Stimulated activated CD4-positive, alpha-beta T cell treated with anti-CD3 and anti-CD28 coated beads, TNF-alpha, amount 100 ng/mL, for 48 hours (primary cell): ENCODE data around the gene SART3.
"Not testable (repeated sequence)": the region's sequence is repeated elsewhere in the genome, so short reads cannot be mapped to it uniquely, and the experiment has no call there.

Experiments
- DNase-seq, 3 donors: peaks; one replicate each; pipeline ENCODE4 v3.0.0-alpha.2; 2020; ENCODE audit warnings: low read depth in 3 of 3

The SART3 gene

GRCh38 chr12:108518716-108519496, 42.1 kb downstream of the SART3 start:
- no peak for DNase-seq

DNA sequence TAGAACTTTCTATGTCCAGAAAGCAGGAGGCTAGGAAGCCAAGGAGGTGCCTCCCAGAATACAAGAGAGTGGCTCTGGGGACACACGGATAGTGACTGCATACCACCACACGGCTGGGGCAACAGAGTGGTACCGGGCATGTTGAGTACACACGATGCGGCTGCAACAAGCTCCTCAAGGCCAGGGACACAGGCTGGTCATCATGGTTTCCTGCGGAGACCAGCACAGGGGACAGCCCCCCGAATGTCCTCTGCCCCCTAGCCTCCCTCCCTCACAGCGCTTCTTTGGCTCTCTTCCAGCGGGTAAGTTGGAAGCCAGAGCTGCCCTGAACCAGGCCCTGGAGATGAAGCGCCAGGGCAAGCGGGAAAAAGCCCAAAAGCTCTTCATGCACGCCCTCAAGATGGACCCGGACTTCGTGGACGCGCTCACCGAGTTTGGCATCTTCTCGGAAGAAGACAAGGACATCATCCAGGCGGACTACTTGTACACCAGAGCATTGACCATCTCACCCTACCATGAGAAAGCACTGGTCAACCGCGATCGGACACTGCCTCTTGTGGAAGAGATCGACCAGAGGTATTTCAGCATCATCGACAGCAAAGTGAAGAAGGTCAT, 42.8 kb downstream of the SART3 start:
- DNase-seq: no peak

GRCh38 chr12:108517288-108518100, 43.5 kb downstream of the SART3 start:
- no peak for DNase-seq

DNA sequence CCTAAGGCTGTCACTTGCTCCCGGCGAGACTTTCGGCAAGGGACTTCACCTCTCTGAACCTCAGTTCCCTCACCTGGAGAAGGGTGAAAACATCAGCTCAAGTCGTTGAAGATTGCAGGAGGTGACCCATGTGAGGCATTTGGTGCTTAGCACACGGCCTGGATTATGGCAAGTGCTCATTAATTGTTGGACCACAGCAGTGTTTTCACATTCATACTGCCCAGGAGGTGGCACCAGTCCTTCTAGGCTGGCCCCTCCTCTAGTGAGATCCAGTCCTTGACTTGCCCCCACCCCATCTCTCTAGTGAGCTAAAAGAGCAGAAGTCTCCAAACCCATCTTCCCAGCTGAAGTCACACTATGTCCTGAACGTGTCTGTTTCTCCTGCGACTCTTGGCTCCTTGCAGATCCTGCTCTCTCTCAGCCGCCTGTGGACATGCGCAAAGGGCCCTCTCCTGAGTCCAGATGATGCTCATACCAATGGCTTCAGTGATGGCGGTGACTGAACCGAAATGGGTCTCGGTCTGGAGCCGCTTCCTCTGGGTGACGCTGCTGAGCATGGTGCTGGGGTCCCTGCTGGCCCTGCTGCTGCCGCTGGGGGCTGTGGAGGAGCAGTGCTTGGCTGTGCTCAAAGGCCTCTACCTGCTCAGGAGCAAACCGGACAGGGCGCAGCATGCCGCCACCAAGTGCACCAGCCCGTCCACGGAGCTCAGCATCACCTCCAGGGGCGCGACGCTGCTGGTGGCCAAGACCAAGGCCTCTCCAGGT, 44.3 kb downstream of the SART3 start:
- DNase-seq: no peak

DNA sequence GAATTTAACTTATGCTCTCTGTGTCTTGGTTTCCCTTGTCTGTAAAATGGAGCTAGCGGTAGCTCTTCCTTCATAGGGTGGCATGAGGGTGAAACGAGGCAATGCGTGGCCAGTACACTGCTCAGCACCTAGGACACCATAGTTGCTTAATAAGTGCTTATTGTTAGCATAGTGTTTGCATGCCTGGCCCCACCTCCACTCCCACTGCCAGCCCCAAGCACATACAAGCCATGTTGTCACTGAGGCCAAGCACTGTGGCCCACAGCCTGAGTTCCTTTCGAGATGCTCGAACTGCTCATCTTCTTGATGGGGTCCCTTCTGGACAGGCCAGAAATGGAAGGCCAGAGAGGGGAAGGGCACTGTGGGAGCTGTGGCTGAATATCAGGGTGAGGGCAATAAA, 45.1 kb downstream of the SART3 start:
- DNase-seq: no peak

DNA sequence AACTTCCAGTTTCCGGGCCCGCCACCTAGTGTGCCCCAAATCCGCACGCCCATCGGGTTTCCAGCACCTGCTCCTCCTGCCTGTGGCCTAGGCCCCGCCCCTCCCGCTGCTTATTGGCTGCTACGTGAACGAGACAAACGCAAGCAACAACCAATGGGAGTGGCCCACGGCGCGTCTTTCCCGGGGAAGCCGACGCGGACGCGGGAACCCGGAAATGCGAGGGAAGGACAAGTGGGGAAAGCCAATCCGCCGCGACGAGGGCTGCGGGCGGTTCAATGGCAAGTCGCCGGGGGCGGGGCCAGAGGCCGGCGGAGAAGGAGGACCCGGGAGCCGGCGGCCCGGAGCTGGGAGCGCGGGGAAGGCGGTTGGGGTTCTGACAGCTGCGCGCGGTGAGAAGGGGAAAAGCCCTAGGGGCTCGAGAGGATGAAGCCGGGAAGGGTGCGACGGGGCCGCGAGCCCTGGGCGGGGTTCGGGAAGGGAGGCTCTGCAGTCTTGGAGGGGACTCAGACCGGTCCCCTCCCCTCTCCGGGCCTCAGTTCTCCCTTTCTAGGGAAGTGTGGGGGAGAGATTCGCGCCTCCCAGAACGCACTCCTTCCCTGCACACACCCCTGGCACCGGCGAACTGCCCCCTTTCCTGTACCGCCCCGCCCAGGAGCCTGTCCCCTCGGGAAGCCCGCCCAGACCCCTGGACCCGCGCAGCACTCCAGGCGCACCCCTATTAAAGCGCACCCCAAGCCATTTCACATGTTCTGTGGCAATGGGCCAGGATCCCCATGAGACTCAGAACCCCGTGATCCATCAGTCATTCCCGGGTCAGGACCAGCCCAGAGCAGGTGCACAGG, 45.8 kb downstream of the SART3 start, which contains the start of gene FICD:
Gene FICD (plus strand): TSS at position 305 of the 842 bp plus-strand sequence. CDS start 1,696 bp downstream, outside the sequence.
- DNase-seq: peak; percentile 99 to 100 (median 99)

DNA sequence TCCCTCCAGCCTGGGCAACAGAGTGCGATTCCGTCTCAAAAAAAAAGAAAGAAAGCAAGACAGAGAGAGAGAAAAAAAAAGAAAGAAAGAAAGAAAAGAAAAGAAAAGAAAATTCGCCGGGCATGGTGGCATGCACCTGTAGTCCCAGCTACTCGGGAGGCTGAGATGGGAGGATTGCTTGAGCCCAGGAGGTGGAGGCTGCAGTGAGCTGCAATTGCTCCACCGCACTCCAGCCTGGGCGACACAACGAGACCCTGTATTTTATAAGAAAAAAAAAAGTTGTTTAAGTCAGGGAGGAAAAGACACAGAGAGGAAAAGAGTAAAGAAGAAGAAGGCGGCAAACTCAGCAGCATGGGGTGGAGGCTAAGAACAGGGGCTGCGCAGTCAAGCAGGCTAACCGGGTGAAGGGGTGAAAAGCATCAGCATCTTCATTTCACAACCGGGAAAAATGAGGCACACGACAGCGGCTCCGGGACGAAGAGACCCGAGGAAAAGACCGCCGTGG, 46.5 kb downstream of the SART3 start:
- no peak for DNase-seq

GRCh38 chr12:108511633-108512540, 49.1 kb downstream of the SART3 start:
- DNase-seq: peak; percentile 50 to 66 (median 66)

- DNase-seq: no peak
Measured at GRCh38 chr12:108510836-108511235, 50.1 kb downstream of the SART3 start.

DNA sequence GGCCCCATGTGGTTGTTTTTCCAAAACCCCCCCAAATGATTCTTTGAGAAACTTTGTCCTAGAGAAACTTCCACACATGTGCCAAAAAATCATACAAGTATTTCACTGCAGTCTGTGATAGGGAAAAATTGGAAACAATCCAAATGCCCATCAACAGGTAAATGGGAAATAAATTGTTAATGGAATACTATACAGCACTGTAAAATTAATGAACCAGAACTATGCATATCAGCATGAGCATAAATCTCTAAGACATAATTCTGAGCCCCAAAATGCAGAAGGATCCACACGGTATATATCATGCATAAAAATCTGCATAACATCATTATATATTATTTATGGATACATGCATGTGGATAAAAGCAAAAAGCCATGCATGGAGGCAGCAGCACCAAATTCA, 51.2 kb downstream of the SART3 start:
- DNase-seq: no peak

GRCh38 chr12:108507971-108508642, 52.9 kb downstream of the SART3 start:
- peak in 1 of 3 donors; percentile 13 for DNase-seq

DNA sequence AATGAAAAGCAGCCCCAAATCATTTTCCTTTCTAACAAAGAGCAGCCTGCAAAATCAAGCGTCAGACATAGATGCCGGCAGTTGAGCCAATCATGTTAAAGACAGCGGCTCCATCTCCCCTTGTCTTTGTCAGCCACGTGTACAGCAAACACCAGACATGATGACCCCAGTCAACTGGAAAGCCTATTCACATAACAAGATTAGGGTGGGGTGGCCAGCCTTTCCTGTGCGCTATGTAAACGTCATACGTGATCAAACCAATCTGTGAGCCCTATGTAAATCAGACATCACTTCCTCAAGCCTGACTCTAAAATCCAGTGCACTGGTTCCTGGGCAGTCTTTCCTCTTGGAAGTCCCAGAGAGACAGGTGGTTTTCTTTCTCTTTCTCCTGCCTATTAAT, 55.8 kb downstream of the SART3 start:
- DNase-seq: no peak

GRCh38 chr12:108502922-108503321, 58.1 kb downstream of the SART3 start:
- DNase-seq: no peak

GRCh38 chr12:108498136-108498535, 62.8 kb downstream of the SART3 start:
- DNase-seq: no peak

GRCh38 chr12:108495823-108496579, 65.0 kb downstream of the SART3 start:
- DNase-seq: no peak

DNA sequence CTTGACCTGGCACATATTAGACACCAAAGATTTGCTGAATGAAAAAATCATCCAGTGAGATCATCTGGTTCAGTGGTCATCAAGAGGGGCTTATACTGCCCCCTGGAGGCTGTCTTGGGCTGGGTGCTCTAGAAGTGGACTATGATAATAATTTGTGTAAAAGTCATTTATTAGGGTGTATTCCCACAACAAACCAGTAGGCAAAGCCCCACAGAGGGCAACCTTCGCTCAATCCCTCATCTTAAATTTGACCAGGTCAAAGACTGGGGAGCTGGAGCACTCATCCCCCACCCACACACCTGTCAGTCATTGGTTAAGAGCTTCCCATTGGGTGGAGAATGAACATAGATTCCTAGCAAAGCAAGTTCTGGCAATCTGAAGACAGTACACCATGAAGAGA, 65.9 kb downstream of the SART3 start:
- DNase-seq: no peak

DNA sequence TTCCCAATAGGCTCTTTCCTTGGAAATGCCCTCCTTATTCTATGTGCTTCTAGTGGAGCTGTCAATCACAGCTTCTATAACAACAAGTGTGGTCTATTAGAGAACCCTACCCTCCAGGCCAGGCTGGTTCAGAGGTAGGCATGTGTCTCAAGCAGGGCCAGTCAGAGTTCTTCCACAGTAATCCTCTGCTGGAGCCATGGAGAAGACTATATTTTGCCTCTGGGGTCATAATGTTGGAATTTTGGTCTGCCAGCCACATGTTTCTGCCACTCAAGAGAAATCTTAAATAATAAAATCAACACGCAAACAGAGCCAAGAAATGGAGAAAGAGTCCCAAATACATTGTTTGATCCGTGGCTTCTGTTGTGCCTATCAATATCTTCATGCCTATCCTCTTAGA, 69.7 kb downstream of the SART3 start:
- DNase-seq: no peak

GRCh38 chr12:108487029-108487428, 73.9 kb downstream of the SART3 start:
- not testable (repeated sequence) for DNase-seq
